GM19455 (cell line): ENCODE data around the gene CNPY4.

Experiments
- ATAC-seq: cut with Tn5 transposase; IDR thresholded peaks from one replicate; pipeline ENCODE4 v1.9.1; 2021; ENCODE audit not compliant: unreplicated experiment

Gene CNPY4

DNA sequence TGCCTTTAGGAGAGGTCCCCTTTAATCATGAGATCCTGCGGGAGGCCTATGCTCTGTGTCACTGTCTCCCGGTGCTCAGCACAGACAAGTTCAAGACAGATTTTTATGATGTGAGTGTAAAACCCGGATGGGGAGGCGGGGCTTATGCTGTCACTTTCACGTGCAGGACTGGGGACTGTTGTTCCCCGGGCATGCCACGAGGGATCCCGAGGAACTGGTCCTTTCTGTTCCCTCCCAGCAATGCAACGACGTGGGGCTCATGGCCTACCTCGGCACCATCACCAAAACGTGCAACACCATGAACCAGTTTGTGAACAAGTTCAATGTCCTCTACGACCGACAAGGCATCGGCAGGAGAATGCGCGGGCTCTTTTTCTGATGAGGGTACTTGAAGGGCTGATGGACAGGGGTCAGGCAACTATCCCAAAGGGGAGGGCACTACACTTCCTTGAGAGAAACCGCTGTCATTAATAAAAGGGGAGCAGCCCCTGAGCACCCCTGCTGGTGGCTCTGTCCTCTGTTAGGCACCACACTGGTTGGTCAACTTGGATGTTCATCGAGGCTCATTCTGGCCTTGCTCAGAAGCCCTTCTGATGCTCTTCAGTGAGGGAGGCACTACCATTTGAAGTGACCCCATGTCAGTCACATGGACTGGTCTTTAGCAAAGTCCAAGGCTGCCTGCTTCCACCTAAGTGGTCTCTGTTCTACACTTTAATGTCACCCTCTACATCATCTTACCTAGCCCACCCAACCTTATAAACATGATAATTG, 27.8 kb upstream of the CNPY4 start:
- no peak for ATAC-seq

DNA sequence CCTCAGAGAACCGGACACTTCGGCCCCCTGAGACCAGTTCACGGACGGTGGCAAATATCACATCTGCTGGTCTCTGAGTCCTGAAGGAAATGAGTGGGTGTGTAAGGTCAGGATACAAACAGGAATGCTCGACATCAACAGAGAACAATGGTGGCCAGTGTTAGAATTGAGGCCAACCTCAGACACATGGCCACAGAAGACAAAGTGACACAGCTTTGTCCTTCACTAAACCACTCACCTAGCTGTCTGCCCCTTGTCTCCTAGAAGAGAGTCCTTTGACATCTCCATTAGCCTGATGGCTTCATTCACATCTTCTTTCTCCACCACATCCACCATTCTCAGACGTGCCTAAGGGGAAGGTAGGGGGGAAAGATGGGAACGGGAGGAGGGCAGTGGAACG, 26.4 kb upstream of the CNPY4 start:
- no peak for ATAC-seq

DNA sequence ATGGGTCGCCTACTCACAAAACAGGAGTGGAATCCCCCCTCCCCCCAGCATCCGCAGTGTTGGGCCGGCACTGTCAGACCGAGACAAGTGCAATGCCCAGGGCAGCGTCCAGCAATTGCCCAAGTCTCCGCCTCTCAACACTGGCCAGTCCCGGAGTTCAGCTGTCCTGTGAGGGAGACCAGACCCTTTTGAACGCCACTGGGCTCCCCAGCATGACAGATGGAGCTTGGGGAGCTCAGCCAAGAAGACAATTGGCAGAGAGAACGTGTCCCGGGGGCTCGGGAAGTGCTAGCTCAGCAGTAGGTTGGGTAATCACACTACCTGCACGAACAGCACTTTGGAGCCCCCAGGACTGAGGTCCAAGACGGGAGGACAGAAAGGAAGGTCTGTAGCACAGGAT, 25.9 kb upstream of the CNPY4 start:
- no peak for ATAC-seq

DNA sequence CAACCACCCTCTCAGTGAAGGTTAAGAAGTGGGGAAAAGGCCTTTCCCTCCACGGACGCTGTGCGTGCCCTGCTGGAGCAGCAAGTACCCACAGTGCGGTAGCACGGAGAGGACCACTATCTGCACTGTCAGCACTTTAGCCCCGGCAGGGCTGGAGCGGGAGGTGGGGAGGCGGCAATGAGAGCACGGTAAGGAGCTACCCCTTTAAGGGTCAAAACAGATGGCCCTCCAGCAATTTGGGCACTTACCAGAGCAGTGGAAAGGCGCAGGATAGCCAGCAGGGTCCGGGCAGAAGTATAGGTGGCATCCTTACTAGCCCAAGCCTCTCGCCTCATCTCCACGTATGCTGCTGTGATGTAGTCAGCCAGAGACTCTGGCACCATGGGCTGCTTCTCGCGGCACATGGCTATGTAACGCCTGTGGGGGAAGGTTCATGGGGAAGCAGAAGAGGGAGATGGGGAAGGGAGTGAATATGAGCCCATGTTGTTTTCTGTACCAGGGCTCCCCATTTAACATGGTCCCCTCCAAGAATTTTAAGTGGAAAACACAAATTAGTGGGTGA, 25.4 kb upstream of the CNPY4 start:
- no peak for ATAC-seq

DNA sequence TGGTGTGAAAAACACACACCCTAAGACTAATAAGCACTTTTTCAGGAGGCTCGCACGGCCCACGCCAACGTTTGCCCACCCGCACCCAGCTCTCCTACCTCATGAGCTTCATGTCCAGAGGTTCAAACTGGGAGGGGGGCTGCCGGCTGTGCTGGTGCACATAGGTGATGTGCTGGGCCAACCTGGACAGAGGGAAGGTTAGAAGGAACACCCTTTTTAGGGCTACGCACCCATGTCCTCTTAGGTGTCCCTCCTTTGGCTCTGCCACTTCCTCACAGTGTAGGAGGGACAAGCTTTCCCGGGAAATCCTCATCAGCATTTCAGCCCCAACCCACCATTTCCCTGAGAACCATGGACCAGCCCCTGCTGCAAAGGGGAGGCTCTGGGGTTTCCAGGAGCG, 24.1 kb upstream of the CNPY4 start:
- ATAC-seq = no peak

DNA sequence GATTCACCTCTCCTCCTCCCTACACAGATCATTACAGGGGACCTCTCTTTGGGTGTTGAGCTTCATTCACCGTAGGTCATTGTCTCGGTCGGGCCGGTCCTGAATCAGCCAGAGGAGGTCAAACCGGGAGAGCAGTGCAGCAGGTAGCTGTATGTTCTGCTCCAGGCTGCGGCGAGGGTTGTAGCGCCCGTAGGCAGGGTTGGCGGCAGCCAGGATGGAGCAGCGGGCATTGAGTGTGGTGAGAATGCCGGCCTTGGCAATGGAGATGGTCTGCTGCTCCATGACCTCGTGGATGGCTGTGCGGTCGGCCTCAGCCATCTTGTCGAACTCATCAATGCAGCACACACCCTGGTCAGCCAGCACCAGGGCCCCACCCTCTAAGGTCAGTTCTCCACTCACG, 23.7 kb upstream of the CNPY4 start:
- no peak for ATAC-seq

DNA sequence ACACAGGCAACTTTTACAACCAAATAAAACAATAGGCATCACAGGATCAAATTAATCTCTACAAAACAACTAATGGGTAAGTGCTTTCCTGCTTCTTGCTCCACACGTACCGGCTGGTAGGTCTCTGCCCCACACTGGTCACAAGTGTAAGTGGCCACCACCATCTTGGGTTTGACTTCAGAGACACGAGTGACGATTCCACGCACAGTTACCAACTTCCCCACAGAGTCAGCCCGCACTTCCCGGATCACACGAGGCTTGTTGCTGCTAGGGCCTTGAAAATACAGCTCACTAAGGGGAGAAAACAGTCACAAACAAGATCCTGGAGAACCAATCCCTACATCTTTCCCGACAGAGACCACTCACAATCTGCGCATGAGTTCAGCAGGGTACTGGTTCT, 20.5 kb upstream of the CNPY4 start:
- no peak for ATAC-seq

DNA sequence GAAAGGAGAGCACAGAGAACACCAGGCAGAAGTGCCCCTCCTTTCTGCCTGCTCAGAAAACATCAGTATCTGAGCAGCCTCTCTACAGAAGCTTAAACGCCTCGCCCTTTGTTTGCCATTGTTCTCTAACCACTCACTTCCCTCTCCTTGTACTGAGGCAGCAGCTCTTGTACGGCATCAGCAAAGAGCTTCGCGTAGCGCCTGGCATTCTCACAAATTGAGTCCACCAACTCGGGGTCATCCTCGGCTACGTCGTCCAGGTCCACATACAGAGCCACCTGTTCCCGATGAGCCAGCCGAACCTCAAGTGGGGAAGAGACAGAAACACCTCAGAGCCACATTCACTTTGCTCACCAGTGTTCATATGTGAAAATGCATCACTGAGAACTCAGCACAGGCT, 20.0 kb upstream of the CNPY4 start:
- no peak for ATAC-seq

DNA sequence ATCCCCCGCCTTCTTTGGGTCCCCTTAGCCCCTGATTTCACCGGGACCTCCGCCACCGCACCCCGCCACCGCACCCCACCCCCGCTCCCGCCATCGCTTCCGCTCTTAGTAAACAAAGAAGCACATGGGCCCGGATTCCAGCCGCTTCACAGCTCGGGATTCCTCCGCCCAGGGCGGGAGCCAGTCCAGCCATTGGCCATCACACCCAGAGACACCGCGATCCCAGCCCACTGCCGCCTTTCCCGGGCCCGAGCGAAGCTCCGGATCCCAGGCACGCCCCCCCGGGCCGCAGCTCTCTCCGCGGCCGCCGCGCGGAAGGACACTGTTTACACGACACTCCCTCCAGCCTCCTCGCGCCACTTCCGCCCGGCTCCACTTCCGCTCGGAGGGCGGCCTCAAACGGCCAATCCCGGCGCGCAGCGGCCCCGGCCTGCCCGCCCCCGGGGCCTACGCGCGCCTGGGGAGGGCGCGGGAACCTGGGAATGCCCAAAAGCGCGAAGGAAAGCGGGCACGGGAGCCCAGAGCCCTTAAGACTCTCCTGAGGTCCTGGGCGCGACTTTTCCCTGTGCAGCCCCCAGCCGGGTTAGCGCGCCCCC, 18.9 kb upstream of the CNPY4 start:
- ATAC-seq = peak; percentile 61

DNA sequence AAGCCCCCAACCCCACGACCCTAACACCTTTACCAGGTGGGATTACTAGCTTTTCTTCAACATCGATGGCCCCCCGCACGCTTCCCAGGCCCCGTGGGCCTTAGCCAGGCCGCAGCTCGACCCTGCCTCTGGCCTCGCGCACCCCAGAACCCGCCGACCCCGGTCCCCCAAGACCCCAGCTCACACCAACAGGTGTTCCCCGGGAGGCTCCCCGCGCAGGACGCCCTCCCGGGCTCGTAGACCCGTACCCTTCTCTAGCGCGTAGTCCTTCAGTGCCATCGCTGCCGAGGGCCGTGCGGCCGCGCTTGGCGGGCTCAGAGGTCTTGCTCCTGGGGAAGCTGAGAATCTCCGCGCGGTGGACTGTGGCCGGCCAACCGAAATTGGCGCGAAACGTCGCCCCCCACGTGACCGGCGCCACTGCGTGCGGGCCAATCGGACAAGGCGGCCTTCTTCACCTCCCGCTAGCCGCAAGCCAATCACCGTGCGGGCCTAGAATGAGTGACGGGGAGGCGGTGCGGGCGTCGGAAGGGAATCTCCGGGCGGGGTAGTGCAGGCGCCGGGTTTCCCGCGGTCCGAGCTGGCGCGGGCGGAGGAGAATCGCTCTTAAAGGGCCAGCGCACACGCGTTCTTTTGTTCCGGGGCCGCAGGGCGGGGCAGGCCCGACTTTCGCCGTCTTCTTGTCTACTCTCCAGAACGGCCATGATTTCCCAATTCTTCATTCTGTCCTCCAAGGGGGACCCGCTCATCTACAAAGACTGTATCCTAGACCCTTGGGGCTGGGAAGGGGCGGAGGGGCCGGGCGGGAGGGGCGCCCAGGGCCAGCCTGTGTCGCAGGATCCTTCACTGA, 18.2 kb upstream of the CNPY4 start, which contains the start of the genes AP4M1 and MCM7:
Gene AP4M1, plus strand, starts transcription at position 628 of the 847 bp plus-strand sequence. Its CDS starts 72 bp downstream, at position 700.
Gene MCM7, minus strand, starts transcription at position 382 of the 847 bp plus-strand sequence. Its CDS starts 103 bp downstream, at position 279.
- ATAC-seq = peak; percentile 86

DNA sequence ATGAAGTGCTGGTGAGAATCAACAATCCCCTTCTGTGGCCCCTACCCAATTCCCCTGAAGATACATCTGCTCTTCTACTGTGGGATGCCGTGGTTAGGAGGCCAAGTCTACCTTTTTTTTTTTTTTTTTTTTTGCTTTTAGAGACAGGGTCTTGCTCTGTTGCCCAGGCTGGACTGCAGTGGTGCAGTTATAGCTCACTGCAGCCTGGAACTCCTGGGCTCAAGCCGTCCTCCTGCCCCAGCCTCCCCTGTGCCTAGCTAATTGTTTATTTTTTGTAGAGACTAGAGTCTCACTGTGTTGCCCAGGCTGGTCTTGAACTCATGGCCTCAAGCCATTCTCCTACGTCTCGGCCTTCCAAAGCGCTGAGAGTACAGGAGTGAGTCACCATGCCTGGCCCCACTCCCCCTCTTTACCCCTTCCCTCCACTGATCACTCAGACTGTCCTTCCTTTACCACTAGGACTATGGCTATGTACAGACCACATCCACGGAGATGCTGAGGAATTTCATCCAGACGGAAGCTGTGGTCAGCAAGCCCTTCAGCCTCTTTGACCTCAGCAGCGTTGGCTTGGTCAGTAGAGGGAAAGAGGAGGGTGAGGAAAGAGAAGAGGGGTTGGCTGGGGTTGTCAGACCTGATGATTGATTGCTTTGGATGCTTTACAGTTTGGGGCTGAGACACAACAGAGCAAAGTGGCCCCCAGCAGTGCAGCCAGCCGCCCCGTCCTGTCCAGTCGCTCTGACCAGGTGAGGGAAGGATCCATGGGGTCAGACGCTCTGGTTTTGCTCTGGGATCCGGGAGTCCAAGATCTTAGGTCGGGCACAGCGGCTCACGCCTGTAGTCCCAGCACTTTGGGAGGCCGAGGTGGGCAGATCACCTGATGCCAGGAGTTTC, 16.2 kb upstream of the CNPY4 start:
- no peak for ATAC-seq

DNA sequence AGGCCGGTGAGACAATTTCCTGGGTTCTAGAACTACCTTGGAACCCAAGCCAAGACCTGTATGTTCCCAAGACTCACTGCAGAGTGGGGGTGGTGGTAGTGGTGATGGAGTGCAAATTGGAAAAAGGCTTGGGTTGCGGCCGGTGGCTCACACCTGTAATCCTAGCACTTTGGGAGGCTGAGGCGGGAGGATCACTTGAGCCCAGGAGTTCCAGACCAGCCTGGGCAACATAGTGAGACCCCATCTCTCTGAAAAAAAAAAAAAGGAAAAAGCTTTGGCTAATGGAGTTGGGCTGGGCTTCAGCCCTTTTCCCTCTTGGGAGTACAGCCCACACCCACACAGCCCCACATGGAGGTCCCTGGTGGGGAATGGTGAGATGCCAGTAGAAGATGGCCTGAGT, 13.9 kb upstream of the CNPY4 start:
- ATAC-seq = no peak

DNA sequence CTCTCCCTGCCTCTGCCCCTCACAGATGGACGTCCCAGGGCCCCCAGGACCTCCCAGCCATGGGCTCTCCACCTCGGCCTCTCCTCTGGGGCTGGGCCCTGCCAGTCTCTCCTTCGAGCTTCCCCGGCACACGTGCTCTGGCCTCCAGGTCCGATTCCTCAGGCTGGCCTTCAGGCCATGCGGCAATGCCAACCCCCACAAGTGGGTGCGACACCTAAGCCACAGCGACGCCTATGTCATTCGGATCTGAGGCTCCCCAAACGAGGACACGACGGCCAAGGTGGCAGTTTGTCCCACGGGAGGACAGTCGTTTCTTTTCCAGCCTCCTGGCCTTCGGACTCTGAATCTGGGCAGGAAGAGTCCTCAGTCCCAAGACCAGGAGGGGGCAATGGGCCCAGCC, 12.8 kb upstream of the CNPY4 start:
- ATAC-seq = no peak

DNA sequence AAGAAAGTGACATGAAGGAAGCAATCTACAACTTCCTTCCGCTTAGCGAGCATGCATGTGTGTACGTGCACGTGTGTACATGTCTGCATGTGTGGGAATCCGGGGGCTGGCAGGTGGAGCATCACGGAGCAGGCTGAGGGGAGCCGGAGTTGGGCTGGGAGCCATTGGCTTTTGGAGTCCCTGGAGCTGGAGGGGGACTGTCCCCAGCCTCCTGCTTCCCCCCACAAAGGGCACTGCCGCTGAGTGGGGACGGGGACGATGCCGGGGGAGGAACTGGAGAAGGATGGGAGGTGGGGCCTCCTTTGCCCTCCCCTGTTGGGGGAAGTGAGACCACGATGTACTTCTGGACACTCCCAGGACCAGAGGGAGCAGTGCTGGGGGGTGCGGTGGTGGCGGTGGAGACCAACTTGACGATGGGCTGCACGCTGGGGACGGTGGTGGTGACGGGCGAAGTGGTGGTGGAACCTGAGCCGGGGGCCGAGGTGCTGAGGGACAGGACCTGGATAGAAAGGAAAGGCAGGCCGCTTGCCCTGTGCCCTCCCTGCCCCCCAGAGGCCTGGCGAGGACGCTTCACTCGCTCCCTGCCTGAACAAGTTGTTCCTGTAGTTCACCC, 12.2 kb upstream of the CNPY4 start:
- no peak for ATAC-seq

DNA sequence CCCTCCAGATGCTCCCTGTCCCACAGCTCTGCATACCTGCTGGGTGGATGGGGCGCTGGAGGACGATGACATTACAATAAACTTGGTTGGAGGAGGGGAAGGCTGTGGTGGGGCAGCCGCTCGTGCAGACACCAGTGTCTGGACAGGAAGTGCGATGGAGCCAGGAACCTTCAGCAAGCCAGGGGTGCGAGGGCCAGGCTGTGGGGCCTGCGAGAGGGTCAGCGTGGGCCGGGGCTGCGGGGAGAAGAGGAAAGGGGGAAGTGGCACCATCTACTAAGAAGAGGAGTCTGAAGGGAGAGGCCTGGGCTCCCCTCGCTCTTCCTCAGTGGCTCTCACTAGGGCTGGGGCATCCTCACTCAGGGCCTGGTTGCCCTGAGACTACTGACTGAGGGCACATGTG, 11.5 kb upstream of the CNPY4 start:
- ATAC-seq = no peak

DNA sequence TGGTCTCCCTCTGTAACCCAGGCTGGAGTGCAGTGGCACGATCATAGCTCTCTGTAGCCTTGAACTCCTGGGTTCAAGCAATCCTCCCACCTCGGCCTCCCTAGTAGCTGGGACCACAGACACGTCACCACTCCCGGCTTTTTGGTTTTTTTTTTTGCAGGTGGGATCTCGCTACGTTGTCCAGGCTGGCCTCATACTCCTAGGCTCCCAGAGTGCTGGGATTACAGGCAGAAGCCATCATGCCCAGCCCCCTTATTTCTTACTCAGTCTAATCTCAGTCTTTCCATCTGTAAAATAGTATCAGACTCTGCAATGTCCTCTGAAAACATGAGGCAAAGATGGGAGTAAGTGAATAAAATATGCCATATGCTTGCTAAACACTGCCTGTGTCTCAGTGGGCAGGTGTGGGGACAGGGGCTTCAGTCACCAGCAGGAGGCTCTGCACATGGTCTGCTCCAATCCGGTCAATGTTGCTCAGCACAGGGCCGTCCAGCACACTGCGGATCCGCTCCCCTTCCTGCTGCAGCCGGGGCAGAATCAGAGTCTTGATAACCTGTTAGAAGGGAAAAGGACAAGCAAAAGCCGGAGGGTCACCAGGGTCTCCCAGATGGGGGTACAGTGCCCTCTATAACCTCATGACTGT, 9.8 kb upstream of the CNPY4 start:
- ATAC-seq = no peak

DNA sequence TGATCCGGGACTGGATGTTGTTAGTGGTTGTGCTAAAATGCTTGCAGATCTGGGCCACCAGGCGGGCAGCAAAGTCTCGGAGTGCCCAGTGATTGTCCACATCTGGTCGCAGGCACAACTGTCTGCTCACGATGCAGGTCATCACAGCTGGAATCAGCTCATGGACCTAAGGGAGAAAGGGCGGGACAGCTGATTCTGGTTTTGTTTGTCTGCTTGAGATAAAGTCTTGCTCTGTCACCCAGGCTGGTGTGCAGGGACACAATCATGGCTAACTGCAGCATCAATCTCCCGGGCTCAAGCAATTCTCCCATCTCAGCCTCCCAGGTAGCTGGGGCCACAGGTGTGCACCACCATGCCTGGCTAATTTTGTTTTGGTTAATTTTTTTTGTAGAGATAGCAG, 8.3 kb upstream of the CNPY4 start:
- ATAC-seq = no peak

DNA sequence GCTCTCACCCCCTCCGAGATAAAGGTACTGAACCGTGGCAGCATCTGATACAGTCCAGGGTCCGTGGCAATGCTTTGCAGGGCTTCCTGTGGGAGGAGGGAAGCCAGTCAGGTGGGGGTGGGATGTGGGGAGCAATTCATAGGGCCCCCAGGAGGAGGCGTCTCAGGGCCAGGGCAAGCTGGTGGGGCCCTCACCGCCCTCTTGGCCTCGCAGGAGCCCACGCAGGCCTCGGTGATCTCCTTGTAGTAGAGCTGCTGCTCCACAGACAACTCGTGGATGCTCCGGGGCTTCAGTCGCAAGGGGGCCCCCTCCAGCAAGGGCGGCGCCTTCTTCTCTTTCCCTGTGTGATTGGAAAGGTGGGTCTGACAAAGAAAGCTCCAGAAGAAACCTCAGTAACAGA, 7.5 kb upstream of the CNPY4 start:
- no peak for ATAC-seq

DNA sequence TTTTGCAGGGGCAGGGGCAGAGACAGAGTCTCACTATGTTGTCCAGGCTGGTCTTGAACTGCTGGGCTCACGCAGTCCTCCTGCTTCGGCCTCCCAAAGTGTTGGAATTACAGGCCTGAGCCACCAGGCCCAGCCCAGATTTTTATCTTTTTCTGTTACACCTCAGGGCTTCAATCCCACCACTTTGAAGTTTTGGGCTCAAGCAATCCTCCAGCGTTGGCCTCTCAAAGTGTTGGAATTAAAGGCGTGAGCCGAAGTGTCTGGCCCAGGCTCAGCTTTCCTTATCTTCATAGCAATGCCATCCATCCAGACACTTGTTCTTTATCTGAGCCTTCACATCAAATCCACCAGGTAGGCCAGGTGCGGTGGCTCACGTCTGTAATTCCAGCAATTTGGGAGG, 4.4 kb upstream of the CNPY4 start:
- no peak for ATAC-seq
